Right kidney (tissue), 1 donor: ENCODE measurements around the gene VMO1.
A peak's percentile ranks its signal among the peaks of the same experiment; 100 is the strongest.

Source experiments
- DNase-seq: peaks from one replicate; pipeline ENCODE4 v3.0.0-alpha.2; 2016

The VMO1 gene

GRCh38 chr17:4759776-4760236 lies 26.4 kb downstream of the VMO1 start:
- DNase-seq: no peak

DNA sequence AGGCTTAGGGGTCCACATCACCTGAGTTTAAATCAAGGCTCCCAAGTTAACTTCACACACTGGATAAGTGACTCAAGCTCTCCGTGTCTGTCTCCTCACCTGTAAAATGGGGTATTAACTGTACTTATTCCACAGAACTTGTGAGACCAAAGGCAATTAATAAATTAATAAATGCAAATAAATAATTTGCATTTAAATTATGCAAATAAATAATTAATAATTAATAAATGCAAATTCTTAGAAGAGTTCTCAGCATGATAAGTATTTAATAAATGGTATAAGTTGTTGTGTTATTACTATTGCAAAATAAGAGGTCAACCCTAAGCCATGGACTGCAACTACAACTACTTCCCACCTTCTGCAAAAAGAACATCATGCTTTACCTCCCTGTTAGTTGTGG lies 32.8 kb downstream of the VMO1 start:
- DNase-seq: no peak

- no peak for DNase-seq
Observed at GRCh38 chr17:4751932-4752331, 34.2 kb downstream of the VMO1 start.

GRCh38 chr17:4750606-4751005 lies 35.6 kb downstream of the VMO1 start:
- DNase-seq: no peak

DNA sequence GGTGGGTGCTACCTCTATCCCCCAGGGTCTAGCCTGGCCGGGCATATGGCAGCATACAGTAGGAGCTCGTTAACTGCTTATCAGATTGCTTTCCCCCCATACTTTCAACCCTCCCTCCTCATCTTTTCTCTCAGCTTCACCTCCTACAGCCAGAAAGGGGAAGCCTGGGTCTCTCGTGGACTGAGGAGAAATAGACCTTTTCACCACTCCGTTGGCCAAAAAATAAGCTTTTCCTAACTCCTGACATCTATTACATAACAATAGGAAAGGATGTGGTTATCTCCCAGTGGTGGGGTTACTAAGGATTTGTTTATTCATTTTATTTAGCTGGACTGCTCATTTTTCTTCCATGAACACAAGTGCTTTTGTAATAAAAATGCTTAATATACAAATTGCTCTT lies 37.5 kb downstream of the VMO1 start:
- no peak for DNase-seq

DNA sequence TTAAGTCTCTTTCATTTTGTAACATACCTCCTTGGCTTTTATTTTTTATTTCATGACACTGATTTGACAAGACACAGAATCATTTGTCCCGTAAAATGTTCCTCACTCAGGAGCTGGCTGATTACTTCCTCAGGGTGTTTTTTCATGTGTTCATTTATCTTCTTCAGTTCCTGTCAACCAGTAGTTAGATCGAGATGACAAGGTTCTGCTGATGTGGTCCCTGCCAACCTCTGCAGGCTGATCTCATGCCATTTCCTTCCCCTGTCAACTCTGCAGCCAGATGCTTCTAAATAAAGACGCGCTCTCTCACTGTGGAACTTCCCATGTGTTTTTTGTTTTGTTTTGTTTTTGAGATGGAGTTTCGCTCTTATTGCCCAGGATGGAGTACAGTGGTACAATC lies 38.3 kb downstream of the VMO1 start:
- DNase-seq: no peak

- peak; percentile 17 for DNase-seq
Observed at GRCh38 chr17:4744999-4745969, 40.9 kb downstream of the VMO1 start.

GRCh38 chr17:4743898-4744297 lies 42.3 kb downstream of the VMO1 start:
- DNase-seq: no peak

DNA sequence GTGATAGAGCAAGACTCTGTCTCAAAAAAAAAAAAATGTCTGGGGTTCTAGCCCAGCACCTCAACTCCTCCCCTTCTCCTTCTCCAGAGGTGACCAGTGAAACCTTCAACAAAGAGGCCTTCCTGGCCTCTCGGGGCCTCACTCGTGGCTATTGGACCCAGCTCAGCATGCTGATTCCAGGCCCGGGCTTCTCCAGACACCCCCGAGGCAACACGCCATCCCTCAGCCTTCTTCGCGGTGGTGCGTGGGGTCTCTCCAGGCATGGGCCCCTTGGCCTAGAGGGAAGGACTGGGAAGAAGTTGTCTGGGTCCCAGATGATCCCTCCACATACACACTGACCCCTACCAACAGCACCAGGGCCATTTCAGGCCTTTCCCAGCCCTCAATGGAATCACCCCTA lies 42.9 kb downstream of the VMO1 start:
- no peak for DNase-seq

- no peak for DNase-seq
Observed at GRCh38 chr17:4742629-4743028, 43.5 kb downstream of the VMO1 start.

DNA sequence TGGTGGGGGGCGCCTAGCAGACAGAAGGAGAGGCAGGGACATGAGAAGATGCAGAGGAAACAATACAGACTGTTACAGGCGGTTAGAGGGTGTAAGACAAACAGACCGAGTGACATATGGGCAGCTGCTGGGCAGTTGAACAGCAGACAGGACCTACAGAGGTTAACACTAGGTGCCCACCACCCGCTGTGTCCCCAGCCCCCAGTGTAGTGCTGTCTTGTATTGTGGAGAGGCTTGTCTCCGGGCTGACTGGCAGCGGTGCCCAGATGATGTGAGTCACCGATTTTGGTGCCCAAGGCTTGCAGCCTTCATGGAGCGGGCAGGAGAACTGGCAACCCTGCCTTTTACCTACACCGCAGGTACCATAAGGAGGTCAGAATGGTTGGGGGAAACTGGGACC lies 44.0 kb downstream of the VMO1 start:
- no peak for DNase-seq

DNA sequence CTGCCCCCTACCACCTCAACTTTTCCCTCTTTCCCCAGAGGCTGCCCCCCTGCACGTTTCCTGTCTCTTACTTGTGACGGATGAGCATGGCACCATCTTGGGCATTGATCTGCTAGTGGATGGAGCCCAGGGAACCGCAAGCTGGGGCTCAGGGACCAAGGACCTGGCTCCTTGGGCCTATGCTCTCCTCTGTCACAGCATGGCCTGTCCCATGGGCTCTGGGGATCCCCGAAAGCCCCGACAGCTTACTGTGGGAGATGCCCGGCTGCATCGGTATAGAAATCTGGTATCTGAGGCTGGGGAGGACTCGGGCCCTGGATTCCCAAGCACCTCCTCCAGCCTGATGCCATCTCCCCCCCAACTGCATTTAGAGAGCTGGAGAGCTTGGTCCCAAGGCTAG lies 44.6 kb downstream of the VMO1 start:
- no peak for DNase-seq

DNA sequence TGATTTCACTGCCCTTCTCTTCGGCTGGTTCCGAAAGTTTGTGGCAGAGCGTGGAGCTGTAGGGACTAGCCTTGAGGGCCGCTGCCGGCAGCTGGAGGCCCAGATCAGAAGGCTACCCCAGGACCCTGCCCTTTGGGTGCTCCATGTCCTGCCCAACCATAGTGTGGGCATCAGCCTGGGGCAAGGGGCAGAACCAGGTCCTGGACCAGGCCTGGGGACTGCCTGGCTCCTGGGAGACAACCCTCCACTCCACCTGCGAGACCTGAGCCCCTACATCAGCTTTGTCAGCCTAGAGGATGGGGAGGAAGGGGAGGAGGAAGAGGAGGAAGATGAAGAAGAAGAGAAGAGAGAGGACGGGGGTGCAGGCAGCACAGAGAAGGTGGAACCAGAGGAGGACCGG lies 45.6 kb downstream of the VMO1 start:
- no peak for DNase-seq

DNA sequence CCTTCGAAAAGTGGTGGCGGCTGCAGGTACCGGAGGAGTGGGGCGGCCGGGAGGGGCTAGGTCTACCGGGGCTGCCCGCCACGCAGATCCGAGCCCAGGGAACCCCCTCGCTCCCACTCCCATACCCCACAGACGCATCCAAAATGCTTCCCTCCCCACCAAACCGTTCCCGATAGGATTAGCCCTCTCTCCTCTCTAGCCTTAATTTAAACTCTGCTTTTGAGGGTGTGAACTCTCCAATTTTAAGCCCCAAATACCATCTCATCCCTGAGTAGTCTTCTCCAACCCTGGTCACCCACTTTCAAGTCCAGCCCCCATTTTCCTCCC lies 46.2 kb downstream of the VMO1 start:
- DNase-seq: no peak

- peak; percentile 88 for DNase-seq
Observed at GRCh38 chr17:4739122-4740024, 46.8 kb downstream of the VMO1 start, which contains the start of the genes CXCL16 and ZMYND15. Gene CXCL16 (minus strand): TSS chr17:4739928. CDS start chr17:4739339, 589 bp downstream. Gene ZMYND15 (plus strand): TSS chr17:4739833. CDS start chr17:4740549, 716 bp downstream.

- DNase-seq: peak; percentile 57
Observed at GRCh38 chr17:4738136-4739121, 47.7 kb downstream of the VMO1 start.

GRCh38 chr17:4735876-4736651 lies 50.1 kb downstream of the VMO1 start:
- no peak for DNase-seq
